Activated B cell treated with CpG ODN at 0.5 μM for 24 hours (primary cell): Measurements from ENCODE around the gene E2F8. TPM values are rescaled to one million over a fixed set of nuclear protein-coding genes. Genes with fewer than 3 reads are reported as not detected.

Experiments
- ATAC-seq: fragments of 200-7000 bp; cut with Tn5 transposase; one replicate; pipeline ENCODE4 v1.10.0; 2021; ENCODE audit warnings: low read depth, mild to moderate bottlenecking, moderate library complexity
- CTCF ChIA-PET: fragments of 350-600 bp; sonication (Branson Sonifier 250); formaldehyde crosslinking; loops from one replicate; lab custom pipeline; 2021; ENCODE audit warnings: antibody characterized with exemption; lab: Charles Lee
- POLR2A ChIA-PET: fragments of 350-600 bp; sonication (Branson Sonifier 250); formaldehyde crosslinking; loops from one replicate; lab custom pipeline; 2021; ENCODE audit warnings: antibody characterized with exemption; lab: Charles Lee
- DNase-seq: peaks from one replicate; pipeline ENCODE4 v3.0.0; 2022
- H3K27ac Mint-ChIP-seq: one replicate; pipeline ENCODE4 v1.8.0; 2020; ENCODE audit warnings: mixed read lengths
- H3K27me3 Mint-ChIP-seq: one replicate; pipeline ENCODE4 v1.8.0; 2021; ENCODE audit warnings: mixed read lengths
- H3K36me3 Mint-ChIP-seq: one replicate; pipeline ENCODE4 v1.8.0; 2021; ENCODE audit warnings: low read depth, mixed read lengths
- H3K4me1 Mint-ChIP-seq: one replicate; pipeline ENCODE4 v1.8.0; 2021; ENCODE audit warnings: mixed read lengths
- H3K4me3 Mint-ChIP-seq: one replicate; pipeline ENCODE4 v1.8.0; 2020; ENCODE audit warnings: mild to moderate bottlenecking, mixed read lengths
- H3K9me3 Mint-ChIP-seq: one replicate; pipeline ENCODE4 v1.8.0; 2020; ENCODE audit warnings: mixed read lengths
- CTCF ChIP-seq: fragments of 200-600 bp; IDR thresholded peaks from one replicate; pipeline ENCODE4 v1.8.0; 2022; ENCODE audit warnings: antibody characterized with exemption, mild to moderate bottlenecking
- intact Hi-C: fragments of 100-400 bp; cut with micrococcal nuclease; formaldehyde crosslinking; loops from one replicate; pipeline ENCODE4 v1.15.1; 2024
- total RNA-seq: library from RNA; stranded (reverse); gene quantifications from 2 replicates; pipeline ENCODE4 v1.2.3, GENCODE V29; 2022

The E2F8 gene
- total RNA-seq, 1 donor from 2014 or later = 0.82 TPM

- Mint-ChIP-seq H3K4me1 (peaks cover 18% of the 10 kb centered on the region), H3K27me3 (peaks cover 20% of the 10 kb centered on the region), H3K9me3 (no peaks in the 10 kb centered on the region), H3K4me3 (peak overlapping the region; percentile 89), H3K36me3 (no peaks in the 10 kb centered on the region), H3K27ac (no peak overlapping the region)
- ATAC-seq (no peak), DNase-seq (peak; percentile 15)
- intact Hi-C loops = loop anchor here (1.0 to 5.0 kb wide), 5 partner anchors 65 to 1121 kb away; partner anchors contain the start of genes HTATIP2, SPTY2D1 and ZDHHC13
- CTCF ChIA-PET = no interaction called here
- TF ChIP-seq CTCF = no peak
- POLR2A ChIA-PET = no interaction called here
Measured at GRCh38 chr11:19241260-19242178, 774 bp upstream of the E2F8 start.

DNA sequence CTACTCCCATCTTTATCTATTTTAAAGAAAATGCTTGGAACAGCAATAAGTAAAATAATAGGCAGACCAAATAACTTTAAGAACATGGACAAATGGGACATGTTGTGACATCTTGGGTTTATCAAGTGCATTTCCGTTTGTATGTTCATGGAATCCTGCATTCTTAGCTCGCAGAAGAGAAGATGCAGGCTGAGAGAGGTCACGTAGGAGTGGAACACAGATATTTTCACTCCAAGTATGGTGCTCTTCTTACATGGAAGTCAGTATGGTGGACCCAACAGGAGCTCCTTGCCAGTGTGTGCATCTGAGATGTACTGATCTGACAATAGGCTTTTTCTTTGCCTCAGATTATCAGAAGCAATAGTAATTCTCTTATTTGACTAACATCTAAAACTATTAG, 1.7 kb downstream of the E2F8 start:
- POLR2A ChIA-PET = no interaction called here
- TF ChIP-seq CTCF = no peak
- no peak for DNase-seq
- H3K27me3 Mint-ChIP-seq = peaks cover 19% of the 10 kb centered on the region
- H3K36me3 Mint-ChIP-seq = no peaks in the 10 kb centered on the region
- no peak overlapping the region for H3K4me3 Mint-ChIP-seq
- intact Hi-C loops = no loop called here
- peaks cover 18% of the 10 kb centered on the region for H3K4me1 Mint-ChIP-seq
- no peak for ATAC-seq
- H3K9me3 Mint-ChIP-seq = no peaks in the 10 kb centered on the region
- CTCF ChIA-PET = interaction anchor here (2.5 kb wide), 1 partner anchor 21 kb away, joined by 8 read pairs; no protein-coding TSS in a partner anchor
- no peak overlapping the region for H3K27ac Mint-ChIP-seq

GRCh38 chr11:19237813-19238212, 2.9 kb downstream of the E2F8 start:
- no peaks in the 10 kb centered on the region for H3K36me3 Mint-ChIP-seq
- H3K4me1 Mint-ChIP-seq = peaks cover 13% of the 10 kb centered on the region
- H3K27me3 Mint-ChIP-seq = peaks cover 17% of the 10 kb centered on the region
- no peak for DNase-seq
- no peak for ATAC-seq
- no peak for TF ChIP-seq CTCF
- POLR2A ChIA-PET = no interaction called here
- CTCF ChIA-PET = interaction anchor here (2.5 kb wide), 1 partner anchor 22 kb away, joined by 8 read pairs; no protein-coding TSS in a partner anchor
- no peak overlapping the region for H3K4me3 Mint-ChIP-seq
- intact Hi-C loops = no loop called here
- H3K9me3 Mint-ChIP-seq = no peaks in the 10 kb centered on the region
- no peak overlapping the region for H3K27ac Mint-ChIP-seq

DNA sequence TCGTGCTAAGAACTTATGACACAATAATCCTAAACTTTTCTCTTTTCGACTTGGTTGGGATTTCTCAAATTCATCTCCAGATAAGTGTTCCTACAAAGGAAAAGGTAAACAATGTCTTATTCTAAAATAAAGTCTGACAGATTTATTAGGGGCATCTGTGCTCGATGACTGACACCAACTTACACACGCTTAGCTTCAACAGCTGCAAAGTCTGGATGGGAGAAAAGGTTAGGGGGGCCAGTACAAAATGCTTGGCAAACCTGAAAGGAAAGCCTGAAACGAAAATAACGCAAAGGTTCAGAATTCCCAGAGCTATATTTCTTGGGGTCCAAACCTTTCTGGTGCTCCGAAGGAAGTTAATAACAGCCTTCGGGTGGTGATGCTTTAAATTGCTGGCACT, 3.4 kb downstream of the E2F8 start:
- DNase-seq (no peak), ATAC-seq (no peak)
- POLR2A ChIA-PET = no interaction called here
- Mint-ChIP-seq H3K36me3 (no peaks in the 10 kb centered on the region), H3K4me3 (no peak overlapping the region), H3K27ac (no peak overlapping the region), H3K27me3 (peaks cover 14% of the 10 kb centered on the region), H3K9me3 (no peaks in the 10 kb centered on the region), H3K4me1 (peaks cover 12% of the 10 kb centered on the region)
- no peak for TF ChIP-seq CTCF
- intact Hi-C loops = no loop called here
- CTCF ChIA-PET = interaction anchor here (2.5 kb wide), 1 partner anchor 23 kb away, joined by 8 read pairs; no protein-coding TSS in a partner anchor

DNA sequence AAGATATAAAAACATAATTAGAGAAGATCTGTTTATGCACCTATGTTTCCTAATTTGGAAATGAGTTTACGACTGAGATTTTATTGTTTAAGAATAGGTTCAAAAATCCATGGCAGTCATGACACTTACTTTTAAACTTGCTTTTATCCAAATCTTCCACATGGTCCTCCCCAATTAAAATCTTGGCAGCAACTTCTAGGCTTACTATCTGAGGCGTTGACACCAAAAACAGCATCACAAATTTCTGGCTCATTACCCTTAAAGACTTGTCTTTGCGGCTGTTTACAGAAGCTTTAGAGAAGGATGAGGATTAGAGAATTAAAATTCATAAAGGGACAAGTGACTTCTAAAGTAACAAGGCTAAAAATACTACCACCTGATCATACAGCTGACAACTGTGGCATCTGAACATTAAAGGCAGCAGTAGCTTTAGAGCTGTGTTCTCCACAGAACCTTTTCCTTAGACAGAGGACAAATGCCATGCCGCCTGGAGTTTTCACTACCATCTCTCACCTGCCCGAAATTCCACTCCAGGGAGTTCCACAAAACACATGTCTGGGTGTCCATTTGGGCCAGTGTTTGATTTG, 6.4 kb downstream of the E2F8 start:
- no peaks in the 10 kb centered on the region for H3K4me1 Mint-ChIP-seq
- CTCF ChIA-PET = no interaction called here
- H3K36me3 Mint-ChIP-seq = no peaks in the 10 kb centered on the region
- no peaks in the 10 kb centered on the region for H3K9me3 Mint-ChIP-seq
- H3K27me3 Mint-ChIP-seq = peaks cover 2% of the 10 kb centered on the region
- POLR2A ChIA-PET = no interaction called here
- intact Hi-C loops = no loop called here
- DNase-seq (no peak), ATAC-seq (no peak)
- TF ChIP-seq CTCF = no peak
- no peak overlapping the region for H3K4me3 Mint-ChIP-seq
- H3K27ac Mint-ChIP-seq = no peak overlapping the region
